Measurements from ENCODE around the gene POLDIP2.

POLDIP2 gene

DNA sequence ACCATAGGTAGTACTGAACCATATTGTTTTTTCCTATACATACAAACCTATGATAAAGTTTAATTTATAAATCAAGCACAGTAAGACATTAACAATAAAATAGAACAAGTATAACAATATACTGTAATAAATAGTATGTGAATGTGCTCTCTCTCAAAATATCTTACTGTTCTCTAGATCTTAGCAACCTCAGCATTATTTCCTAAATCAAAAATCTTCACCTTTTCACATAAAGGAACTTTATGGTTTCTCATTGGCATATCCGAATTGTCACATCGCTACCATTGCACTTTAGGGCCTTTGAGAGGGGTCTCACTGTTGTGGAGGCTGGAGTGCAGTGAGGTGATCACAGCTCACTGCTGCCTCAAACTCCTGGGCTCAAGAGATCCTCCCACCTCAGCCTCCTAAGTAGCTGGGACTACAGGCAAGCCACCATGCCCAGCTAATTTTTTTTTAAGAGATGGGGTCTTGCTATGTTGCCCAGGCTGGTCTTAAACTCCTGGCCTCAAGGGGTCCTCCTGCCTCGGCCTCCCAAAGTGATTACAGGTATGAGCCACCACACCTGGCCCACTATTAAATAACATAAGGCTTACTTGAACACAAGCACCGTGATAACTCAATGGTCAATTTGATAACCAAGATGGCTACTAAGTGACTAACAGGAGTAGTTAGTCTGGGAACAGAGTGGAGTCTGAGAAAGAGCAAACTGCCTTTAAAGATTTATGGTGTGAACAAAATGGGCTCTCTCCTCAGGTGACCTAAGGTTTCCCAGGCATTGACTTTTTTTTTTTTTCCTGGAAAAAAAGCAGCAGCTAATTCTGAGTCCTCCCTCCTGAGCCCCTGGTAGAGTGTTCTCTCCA, 41.3 kb downstream of the POLDIP2 start:
- DNase-seq (ENCODE audit: low spot score), result no peak

DNA sequence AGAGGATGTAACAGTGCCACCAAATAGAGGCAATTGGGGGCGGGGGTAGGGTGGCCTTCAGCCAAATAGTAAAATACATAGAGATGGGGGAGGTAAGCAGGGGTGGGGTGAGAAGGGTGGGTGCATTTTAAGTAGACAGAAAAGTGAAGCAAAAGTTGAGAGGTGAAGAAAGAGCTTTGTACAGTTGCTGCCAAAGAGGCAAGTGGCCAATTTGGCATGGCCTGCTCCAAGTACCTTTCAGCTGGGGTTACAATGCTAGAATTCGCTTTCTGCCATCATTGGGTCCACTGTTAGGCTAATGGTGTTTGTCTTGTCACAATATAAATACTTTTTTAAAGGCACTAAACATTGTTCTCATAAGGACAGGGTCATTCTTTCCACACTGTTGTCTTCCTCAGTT, 43.5 kb downstream of the POLDIP2 start:
- no peak for DNase-seq (ENCODE audit: low spot score)

DNA sequence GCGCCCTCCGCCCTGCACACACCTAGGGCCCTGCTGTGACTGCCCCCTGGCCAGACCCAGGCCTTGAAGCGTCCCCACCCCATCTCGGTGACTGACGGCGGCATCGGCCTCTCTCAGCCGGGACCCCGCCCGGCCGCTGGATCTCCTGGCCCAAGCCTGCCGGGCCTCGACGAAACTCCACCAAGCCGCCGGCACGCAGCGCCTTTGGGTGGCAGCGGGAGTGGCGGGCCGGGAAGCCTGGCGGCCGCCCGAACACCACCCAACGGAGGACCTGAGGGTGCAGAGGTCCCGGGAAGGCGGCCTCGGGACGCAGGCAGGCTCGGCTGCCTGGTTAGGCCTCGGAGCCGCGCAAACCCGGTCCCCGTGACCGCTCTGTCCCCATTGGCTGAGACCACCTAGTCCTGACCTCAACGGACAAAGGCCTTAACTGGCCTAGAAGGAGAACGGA, 50.3 kb downstream of the POLDIP2 start:
- DNase-seq (ENCODE audit: low spot score), result no peak

DNA sequence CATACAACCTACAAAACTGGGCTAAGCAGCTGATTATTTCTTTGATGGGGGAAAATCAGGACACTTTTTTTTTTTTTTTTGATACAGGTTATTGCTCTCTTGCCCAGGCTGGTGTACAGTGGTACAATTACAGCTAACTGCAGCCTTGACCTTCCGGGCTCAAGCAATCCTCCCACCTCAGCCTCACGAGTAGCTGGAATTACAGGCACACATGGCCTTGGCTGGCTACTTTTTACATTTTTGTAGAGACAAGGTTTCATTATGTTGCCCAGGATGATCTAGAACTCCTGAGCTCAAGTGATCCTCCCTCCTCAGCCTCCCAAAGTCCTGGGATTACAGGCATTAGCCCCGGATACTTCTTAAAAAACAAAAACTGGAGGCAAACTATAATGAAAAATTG, 58.9 kb downstream of the POLDIP2 start:
- DNase-seq (ENCODE audit: low spot score), result no peak
